Stimulated activated CD4-positive, alpha-beta T cell treated with anti-CD3 and anti-CD28 coated beads, Interleukin-12 subunit alpha, Interleukin-12 subunit beta, amount 100 ng/mL, for 48 hours (primary cell): ENCODE data around the gene UNK.
"Not testable (repeated sequence)": the region's sequence is repeated elsewhere in the genome, so short reads cannot be mapped to it uniquely, and the experiment has no call there.

ENCODE experiments used
- DNase-seq, 3 donors: peaks; one replicate each; pipeline ENCODE4 v3.0.0-alpha.2; 2020; ENCODE audit warnings: low read depth in 2 of 3, low spot score in 1 of 3

Gene UNK

DNA sequence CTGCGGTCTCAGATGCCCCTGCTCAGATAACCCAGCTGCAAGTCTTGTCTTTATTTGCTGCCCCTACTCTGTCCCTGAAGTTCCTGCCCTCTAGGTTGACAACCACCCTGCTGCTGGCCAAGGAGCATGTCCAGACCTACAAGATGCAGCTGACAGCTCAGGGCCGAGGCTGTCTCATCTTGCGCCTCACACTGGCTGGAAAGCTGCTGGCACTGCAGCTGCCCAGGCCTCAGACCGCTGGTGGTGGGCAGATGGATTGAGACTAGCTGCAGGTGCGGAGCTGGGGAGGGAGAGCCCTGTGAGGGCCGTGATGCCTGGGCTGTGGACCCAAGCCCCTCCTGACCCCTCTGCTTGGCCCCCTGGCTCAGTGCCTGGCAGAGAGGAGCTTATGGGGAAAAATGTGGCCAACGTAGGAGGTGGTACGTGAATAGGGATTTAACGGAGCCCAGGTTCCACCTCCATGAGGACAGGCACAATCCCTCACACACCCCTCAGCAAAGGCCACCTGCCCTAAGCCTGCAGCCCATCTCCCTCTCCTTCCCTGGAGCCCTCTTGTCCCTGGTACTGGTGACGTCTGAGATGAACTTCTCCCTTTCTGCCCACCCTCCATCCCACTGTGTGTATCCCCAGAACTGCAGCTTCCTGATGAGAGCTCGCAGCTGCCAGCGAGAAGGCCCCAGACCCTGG lies 11.3 kb upstream of the UNK start:
- no peak for DNase-seq

GRCh38 chr17:75773808-75774470 lies 10.7 kb upstream of the UNK start:
- no peak for DNase-seq

- no peak for DNase-seq
Measured at GRCh38 chr17:75774471-75774990, 10.1 kb upstream of the UNK start.

GRCh38 chr17:75774991-75775668 lies 9.5 kb upstream of the UNK start:
- no peak for DNase-seq

GRCh38 chr17:75776386-75777295 lies 8.0 kb upstream of the UNK start:
- DNase-seq: no peak

DNA sequence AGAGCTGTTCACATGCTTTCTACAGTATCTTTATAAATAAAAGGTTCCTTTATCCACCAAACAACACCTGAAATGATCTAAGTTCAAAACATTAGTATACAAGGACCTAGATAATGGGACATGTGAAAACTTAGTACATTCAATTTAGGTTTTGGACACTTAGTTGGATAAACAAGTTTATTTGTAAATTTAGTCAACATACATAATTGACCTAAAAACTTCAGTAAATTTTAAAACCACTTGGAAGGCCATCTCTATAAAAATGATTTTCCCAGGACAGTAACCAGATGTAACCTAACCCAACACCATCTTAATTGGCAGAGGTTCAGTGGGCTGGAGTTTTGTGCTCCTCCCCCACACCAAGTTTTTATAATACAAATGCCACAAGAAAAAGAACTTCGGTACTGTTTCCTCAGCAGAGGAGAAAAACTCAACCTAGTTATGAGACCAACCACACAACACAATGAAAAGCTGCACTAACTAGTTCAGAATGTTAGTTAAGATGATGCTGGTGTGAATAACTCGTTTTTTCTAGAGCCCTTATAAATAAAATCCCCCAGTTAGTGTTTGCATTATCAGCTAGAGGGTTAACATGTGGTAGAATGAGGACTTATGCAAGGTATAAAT lies 7.2 kb upstream of the UNK start:
- DNase-seq: no peak

- not testable (repeated sequence) for DNase-seq
Measured at GRCh38 chr17:75778066-75778860, 6.3 kb upstream of the UNK start.

DNA sequence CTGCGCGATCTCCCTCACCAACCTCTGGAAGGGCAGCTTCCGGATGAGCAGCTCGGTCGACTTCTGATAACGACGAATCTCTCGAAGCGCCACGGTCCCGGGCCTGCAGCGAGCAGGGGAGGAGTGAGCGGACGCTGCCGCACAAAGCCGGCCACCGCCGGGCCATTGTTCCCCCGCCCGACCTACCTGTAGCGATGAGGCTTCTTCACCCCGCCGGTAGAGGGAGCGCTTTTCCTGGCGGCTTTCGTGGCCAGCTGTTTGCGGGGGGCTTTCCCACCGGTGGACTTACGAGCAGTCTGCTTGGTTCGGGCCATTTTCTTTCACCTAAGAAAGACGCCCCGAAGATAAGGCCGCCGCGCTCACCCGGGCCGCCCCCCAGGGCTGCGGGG lies 5.8 kb upstream of the UNK start:
- peak in 2 of 3 donors; percentile 69 to 70 for DNase-seq

- DNase-seq: peak; percentile 86 to 93 (median 89)
Measured at GRCh38 chr17:75779250-75779986, 5.2 kb upstream of the UNK start.

GRCh38 chr17:75779987-75780889 lies 4.4 kb upstream of the UNK start:
- no peak for DNase-seq

DNA sequence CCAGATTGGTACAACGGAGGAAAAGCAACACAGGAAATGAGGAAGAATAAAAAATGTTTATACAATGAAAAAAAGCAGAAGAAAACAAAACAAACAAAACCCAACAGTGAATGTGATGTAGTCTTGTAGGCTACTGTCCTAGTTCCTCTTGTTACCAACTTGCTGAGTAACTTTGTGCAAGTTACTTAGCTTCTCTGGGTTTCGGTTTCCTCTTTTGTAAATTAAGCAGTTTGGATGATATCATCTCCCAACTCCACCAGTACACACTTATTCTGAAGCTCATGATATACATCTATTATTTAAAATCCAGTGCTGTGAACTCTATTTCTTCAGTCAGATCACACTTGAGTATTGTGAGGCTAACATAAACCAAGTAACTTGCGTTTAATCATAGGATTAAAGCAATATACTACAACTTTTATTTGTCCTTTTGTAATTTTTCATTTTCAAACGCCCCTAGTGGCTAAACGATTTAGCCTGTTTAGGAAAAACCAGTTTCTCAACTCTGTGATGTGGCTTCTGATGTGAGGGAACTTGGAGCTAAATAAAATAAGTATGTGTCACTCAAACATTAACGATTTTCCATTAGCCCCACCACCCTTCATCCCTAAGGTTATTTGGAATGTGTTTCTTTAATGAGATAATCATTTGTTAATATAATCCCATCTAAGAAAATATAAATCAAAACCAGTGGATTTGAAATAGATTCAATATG lies 1.4 kb upstream of the UNK start:
- no peak for DNase-seq

DNA sequence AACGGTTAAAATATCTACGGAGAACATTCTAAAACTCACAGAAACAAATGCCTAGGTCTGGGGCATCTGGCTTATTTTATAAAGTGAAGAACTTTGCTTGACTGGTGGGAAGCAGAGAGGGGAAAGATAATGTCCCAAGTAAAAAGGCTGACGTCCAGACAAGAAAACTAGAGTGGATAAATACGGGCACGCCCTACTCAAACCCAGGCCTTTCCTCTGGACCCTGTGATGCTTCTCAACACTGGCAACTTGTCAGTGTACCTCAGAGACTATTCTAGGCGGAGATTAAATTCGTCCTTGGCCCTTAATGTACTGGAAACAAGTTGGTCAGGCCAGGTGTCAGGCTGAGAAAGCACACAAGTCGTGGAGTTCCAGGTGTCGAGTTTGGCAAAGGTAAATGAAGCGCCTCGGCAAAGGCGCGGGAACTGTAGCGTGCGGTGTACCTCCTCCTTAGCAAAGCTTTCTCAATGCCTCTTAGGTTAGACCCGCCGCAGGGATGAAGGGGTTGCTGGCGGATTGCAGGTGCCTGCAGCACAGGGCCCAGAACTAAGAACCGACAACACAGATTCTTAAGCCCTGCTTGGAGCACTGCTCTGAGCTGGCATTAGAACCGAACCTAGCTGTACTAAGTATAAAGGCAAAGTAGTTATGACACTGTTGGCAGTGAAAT lies 668 bp upstream of the UNK start:
- no peak for DNase-seq

- peak; percentile 83 to 87 (median 84) for DNase-seq
Measured at GRCh38 chr17:75785016-75785890, 647 bp downstream of the UNK start.

DNA sequence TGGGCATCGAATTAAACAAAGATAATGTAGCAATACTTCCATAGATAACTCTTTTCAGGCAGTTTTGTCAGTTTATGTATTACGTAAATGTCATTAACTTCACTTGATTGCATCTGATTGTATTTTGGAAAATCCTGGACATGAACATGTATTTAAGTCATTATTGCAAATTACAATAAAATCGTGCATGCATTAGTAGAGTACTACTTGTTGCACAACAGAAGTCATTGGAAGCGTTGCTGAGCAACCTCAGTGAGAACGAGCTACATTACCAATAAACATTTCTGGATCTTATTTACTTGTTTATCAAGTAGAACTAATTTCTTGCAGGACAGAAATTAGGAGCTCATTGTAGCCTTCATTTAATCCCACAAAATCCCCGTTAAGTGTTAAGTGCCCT lies 6.6 kb downstream of the UNK start:
- DNase-seq: no peak

- DNase-seq: no peak
Measured at GRCh38 chr17:75793460-75793859, 8.9 kb downstream of the UNK start.
